Skeletal muscle cell (primary cell): ENCODE results near the gene NRXN2.

ENCODE experiments used
- DNase-seq: peaks from one replicate; pipeline ENCODE4 v3.0.0-alpha.2; 2010; ENCODE audit warnings: low read depth
- H3K4me3 ChIP-seq: 2 replicates; pipeline ENCODE4 v1.5.1; 2011; ENCODE audit warnings: low read depth, mild to moderate bottlenecking, control low read depth, low read length, moderate library complexity

The NRXN2 gene

DNA sequence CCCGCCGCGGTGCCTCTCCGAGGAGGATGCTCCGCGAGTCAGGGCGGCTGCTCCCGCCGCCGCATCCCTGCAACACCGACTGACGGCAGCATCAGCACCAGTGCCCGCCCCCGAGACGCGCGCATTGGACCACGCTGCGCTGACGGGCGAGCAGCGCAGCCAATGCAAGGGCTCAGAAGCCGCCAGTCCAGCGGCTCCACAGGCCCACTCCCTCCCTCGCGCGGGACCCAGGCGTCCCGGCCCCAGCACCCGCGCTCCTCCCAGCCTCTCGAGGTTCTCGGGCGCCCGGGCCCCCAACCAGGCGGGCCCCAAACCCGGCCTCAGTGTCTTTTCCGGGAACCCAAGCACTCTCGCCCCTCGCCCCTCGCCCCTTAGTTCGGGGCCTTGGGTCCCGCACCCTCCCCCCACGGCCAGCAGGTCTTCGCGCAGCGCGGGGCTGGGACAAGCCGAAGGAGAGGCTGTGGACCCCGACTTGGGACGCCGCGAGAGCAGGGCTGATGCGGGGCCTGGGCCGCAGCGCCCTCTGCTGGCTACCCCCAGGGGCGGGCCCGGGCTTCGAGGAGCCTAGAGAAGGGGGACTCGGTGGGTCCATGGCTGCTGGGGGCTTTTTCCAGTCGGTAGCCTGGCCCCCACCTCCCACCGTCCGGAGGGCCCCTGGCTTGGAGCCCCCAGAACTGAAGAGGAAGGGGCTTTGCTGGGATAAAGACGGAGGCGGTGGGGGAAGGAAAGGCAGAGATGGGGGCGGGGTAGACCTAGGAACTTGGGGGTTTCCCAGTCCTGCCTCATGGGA lies at the start of gene NRXN2:
NRXN2 (minus strand) TSS at position 81 of the 790 bp plus-strand sequence. CDS start 9,498 bp downstream, outside the sequence.
- no peak for DNase-seq
- H3K4me3 ChIP-seq = peak within 1 kb of the TSS; percentile 64

GRCh38 chr11:64772303-64773018 lies 49.5 kb upstream of the NRXN2 start:
- no peak for DNase-seq
- H3K4me3 ChIP-seq = no peak overlapping the region

DNA sequence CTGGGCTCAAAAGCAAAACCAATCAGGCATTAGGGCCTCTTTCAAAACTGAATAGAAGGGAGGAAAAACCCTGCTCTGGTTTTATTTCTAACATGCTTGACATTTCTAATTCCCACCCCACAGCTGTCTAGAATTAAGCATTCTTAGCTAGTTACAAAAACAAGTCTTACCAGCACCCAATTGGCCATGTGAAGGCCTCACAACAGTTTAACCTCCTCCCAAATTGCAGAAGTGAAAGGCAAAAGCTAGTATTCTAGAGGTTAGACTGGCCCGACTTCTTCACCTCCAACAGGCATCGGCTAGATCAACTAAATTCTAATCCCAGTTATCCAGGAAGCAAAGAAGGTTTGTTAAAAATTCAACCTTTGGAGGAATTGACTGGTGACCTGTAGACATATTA lies 48.9 kb upstream of the NRXN2 start:
- no peak for DNase-seq

DNA sequence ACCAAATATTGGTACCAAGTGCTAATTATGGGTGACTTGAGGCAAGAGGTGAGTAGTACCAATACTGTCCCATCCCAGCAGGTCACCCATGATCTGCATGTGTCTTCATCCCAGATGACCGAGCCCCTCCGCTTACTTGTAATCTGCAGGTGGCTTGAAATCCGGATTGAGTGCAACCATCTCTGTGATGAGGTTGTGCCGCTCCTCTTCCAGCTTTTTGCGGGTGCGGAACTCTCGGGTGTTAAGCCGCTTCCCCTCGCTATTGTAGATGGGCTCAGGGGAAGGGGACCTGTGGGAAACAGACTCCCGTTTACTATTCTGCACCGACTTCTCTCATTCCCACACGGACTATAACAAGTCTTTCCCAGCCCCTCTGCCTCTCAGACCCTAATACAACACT lies 47.1 kb upstream of the NRXN2 start:
- no peak for DNase-seq

More for the DNA sequence above, 48.9 kb upstream of the NRXN2 start:
- H3K4me3 ChIP-seq = no peak overlapping the region

GRCh38 chr11:64769283-64769682 lies 46.3 kb upstream of the NRXN2 start:
- no peak for DNase-seq
- no peak overlapping the region for H3K4me3 ChIP-seq

More for the DNA sequence above, 47.1 kb upstream of the NRXN2 start:
- H3K4me3 ChIP-seq = no peak overlapping the region

GRCh38 chr11:64768300-64768694 lies 45.3 kb upstream of the NRXN2 start:
- DNase-seq = no peak
- no peak overlapping the region for H3K4me3 ChIP-seq

- no peak for DNase-seq
- H3K4me3 ChIP-seq = no peak overlapping the region
Measured at GRCh38 chr11:64767344-64768299, 44.6 kb upstream of the NRXN2 start.

DNA sequence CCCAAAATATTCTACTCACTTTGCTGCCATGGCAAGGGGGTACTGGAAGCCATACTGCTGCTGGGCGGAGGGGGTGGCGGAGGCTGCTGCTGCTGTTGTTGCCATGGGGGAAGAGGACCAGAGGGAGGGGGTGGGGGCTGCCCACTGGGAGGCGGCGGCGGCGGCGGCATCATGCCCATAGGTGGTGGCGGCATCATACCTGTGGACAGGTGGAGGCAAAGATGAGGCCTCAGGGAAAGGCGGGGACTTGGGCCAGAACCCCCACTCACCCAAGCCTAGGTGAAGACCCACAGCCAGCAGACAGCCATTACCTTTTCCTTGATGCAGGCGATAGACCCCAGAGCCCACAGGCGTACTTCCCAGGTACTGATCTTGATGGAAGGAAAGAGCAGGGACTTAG lies 43.9 kb upstream of the NRXN2 start:
- no peak overlapping the region for H3K4me3 ChIP-seq
- no peak for DNase-seq

DNA sequence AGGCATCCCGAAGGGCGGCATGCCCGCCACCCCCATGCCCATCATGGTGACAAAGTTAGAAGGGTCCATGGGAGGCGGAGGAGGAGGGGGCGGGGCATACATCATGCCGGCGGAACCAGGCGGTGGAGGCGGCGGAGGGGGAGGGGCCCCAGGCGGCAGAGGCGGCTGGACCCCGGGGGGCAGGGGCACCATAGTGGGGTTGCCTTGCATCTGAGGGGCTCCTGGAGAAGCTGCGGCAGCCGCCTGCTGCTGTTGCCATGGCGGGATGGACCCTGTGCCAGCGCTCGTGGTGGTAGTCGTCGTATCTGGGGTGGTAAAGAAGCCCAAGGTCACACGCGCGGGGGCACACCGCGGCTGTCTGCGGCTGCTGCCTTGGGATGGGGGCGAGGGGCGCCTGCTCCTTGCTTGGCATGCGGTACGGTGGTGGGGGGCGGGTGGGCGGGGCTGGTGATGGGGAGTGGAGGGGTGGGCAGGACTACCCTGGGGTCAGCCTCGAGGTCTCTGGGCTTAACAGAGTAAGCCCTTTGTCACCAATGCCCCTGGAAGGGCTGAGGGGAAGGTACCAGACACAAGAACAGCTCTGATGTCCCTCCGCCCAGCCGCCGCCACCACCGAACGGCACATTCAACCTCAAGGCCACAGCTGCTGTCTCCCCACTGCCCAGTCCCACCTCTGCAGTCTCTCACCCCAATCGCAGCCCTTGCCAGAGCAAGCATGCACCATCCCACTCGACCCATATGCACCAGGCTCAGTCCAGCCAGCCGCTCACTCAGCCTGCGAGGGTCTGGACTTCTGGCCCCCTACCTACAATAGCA lies 43.1 kb upstream of the NRXN2 start:
- no peak overlapping the region for H3K4me3 ChIP-seq
- DNase-seq = no peak

GRCh38 chr11:64765291-64765850 lies 42.4 kb upstream of the NRXN2 start:
- no peak for DNase-seq
- H3K4me3 ChIP-seq = no peak overlapping the region

DNA sequence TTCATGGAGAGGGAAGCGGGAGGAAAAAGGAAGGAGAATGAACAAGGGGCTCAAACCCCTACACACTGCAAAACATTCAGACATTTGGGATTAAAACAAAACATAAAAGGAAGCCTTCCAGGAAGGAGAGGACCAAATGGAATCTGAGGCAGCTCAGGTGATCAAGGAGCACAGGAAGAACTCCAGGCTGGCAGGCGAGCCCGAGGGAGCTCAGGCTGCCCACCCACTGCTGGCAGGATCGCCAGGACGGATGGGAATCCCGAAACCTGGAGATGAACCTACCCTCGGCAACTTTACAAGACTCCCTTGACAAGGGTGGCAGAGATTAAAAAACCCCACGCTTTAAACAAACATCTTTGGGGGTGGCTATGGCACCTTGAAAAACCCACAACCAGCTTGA lies 41.8 kb upstream of the NRXN2 start:
- DNase-seq = no peak
- no peak overlapping the region for H3K4me3 ChIP-seq

- no peak overlapping the region for H3K4me3 ChIP-seq
- no peak for DNase-seq
Measured at GRCh38 chr11:64764040-64764611, 41.1 kb upstream of the NRXN2 start.

- no peak overlapping the region for H3K4me3 ChIP-seq
- DNase-seq = no peak
Measured at GRCh38 chr11:64763526-64764039, 40.6 kb upstream of the NRXN2 start.

DNA sequence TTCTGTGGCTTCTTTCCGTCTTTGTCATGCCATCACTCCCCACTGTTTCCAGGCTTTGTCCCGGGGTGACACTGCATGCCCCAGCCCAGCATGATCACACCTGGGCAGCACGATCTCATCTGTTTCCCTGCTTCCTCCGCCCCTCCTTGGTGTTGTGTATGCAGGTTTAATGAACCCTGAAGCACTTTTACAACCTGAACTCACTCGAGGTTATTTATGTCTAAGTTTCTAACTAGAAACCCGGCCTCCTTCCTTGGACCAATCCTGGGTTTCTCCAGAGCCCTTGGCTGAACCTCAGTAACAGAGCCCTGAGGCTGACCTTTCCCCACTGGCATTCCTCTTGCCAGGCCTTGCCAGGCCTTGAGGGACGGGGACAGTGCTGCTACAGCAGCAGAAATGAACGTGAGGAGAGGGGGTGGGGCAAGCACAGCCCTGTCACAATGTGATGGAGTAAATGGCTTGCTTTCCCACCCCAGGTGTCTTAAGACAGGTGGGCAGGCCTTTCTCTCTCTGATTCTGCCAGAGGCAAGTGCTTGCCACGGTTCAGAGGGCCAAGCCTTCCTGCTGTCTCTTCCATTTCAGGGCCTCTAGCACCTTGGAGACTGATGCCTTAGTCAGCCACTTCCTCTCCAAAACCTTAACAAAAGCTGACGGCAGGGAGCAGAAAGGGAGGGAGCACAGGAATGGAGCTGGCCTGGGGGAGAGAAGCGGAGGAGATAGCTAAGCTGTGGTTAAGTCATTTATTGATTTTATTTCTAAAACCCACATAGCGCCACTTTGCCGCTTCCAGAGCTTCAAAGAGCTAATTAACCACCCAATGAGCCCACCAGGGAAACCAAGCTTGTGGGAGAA lies 39.9 kb upstream of the NRXN2 start:
- DNase-seq = peak; percentile 32
- no peak overlapping the region for H3K4me3 ChIP-seq

GRCh38 chr11:64762277-64762673 lies 39.3 kb upstream of the NRXN2 start:
- no peak for DNase-seq
- H3K4me3 ChIP-seq = no peak overlapping the region

- no peak overlapping the region for H3K4me3 ChIP-seq
- no peak for DNase-seq
Measured at GRCh38 chr11:64760759-64761420, 37.9 kb upstream of the NRXN2 start.
